Measurements from ENCODE around the gene SYK.
A peak's percentile ranks its signal among the peaks of the same experiment; 100 is the strongest.

SYK gene

GRCh38 chr9:90891308-90892040, 89.9 kb downstream of the SYK start:
- no peak overlapping the region for H3K14ac ChIP-seq (ENCODE audit: low read length in 2 of 2)
- 93% methylated on average over 8 of the region's 8 CpGs for WGBS
- no peak overlapping the region for H2BK5ac ChIP-seq (ENCODE audit: low read depth, low read length, poor library complexity, severe bottlenecking)
- H2AFZ ChIP-seq (ENCODE audit: low read depth, low read length): no peak overlapping the region
- H2BK12ac ChIP-seq (ENCODE audit: low read length in 2 of 2): no peak overlapping the region
- H3K27me3 ChIP-seq (ENCODE audit: control insufficient read depth in 1 of 2, insufficient read depth in 1 of 2, low read length in 2 of 2): peaks cover 0 to 52% of the 10 kb centered on the region in 2 experiments
- no peak overlapping the region for H4K8ac ChIP-seq (ENCODE audit: low read length)
- H4K91ac ChIP-seq (ENCODE audit: low read length): no peak overlapping the region
- no peak overlapping the region for H3K18ac ChIP-seq (ENCODE audit: low read depth in 1 of 2, low read length in 2 of 2)
- H3K4ac ChIP-seq (ENCODE audit: low read depth in 1 of 2, low read length in 2 of 2): no peak overlapping the region
- no peaks in the 10 kb centered on the region for H3K4me1 ChIP-seq (ENCODE audit: control insufficient read depth, insufficient read depth, low read depth, low read length)
- H3K36me3 ChIP-seq (ENCODE audit: control insufficient read depth in 1 of 2, insufficient read depth in 2 of 2, low read depth in 1 of 2, low read length in 2 of 2): peaks cover 0 to 20% of the 10 kb centered on the region in 2 experiments
- no peak overlapping the region for H3K27ac ChIP-seq (ENCODE audit: low read length, poor library complexity, severe bottlenecking)
- no peak overlapping the region for H2BK120ac ChIP-seq (ENCODE audit: low read depth, low read length)
- no peak overlapping the region for H3K4me2 ChIP-seq (ENCODE audit: low read length, poor library complexity, severe bottlenecking)
- H3K9ac ChIP-seq (ENCODE audit: low read length): no peak overlapping the region
- H2AK5ac ChIP-seq (ENCODE audit: low read length, severe bottlenecking): no peak overlapping the region
- H3K4me3 ChIP-seq (ENCODE audit: insufficient read depth in 1 of 2, low read depth in 1 of 2, low read length in 2 of 2): no peak overlapping the region
- DNase-seq: no peak
- no peak overlapping the region for H2BK15ac ChIP-seq (ENCODE audit: low read depth, poor library complexity, severe bottlenecking)
- no peaks in the 10 kb centered on the region for H3K79me1 ChIP-seq (replicated peaks; ENCODE audit: low read length, poor library complexity, severe bottlenecking)
- H3K23ac ChIP-seq (ENCODE audit: low read length in 2 of 2): no peak overlapping the region
- H3K9me3 ChIP-seq (ENCODE audit: control insufficient read depth, low read length): no peaks in the 10 kb centered on the region

- Histone ChIP-seq H3K14ac (ENCODE audit: low read length in 2 of 2) (no peak overlapping the region), H3K27ac (ENCODE audit: low read length, poor library complexity, severe bottlenecking) (no peak overlapping the region), H2BK5ac (ENCODE audit: low read depth, low read length, poor library complexity, severe bottlenecking) (no peak overlapping the region), H2AFZ (ENCODE audit: low read depth, low read length) (no peak overlapping the region), H3K4me2 (ENCODE audit: low read length, poor library complexity, severe bottlenecking) (no peak overlapping the region), H2BK15ac (ENCODE audit: low read depth, poor library complexity, severe bottlenecking) (no peak overlapping the region), H3K23ac (ENCODE audit: low read length in 2 of 2) (no peak overlapping the region), H2AK5ac (ENCODE audit: low read length, severe bottlenecking) (no peak overlapping the region), H3K4me3 (ENCODE audit: insufficient read depth in 1 of 2, low read depth in 1 of 2, low read length in 2 of 2) (no peak overlapping the region), H2BK120ac (ENCODE audit: low read depth, low read length) (no peak overlapping the region), H3K4me1 (ENCODE audit: control insufficient read depth, insufficient read depth, low read depth, low read length) (no peaks in the 10 kb centered on the region), H3K4ac (ENCODE audit: low read depth in 1 of 2, low read length in 2 of 2) (no peak overlapping the region), H3K27me3 (ENCODE audit: control insufficient read depth in 1 of 2, insufficient read depth in 1 of 2, low read length in 2 of 2) (peaks cover 0 to 51% of the 10 kb centered on the region in 2 experiments), H3K36me3 (ENCODE audit: control insufficient read depth in 1 of 2, insufficient read depth in 2 of 2, low read depth in 1 of 2, low read length in 2 of 2) (peaks cover 0 to 20% of the 10 kb centered on the region in 2 experiments), H4K91ac (ENCODE audit: low read length) (no peak overlapping the region), H4K8ac (ENCODE audit: low read length) (no peak overlapping the region), H3K18ac (ENCODE audit: low read depth in 1 of 2, low read length in 2 of 2) (no peak overlapping the region), H3K9me3 (ENCODE audit: control insufficient read depth, low read length) (no peaks in the 10 kb centered on the region), H3K9ac (ENCODE audit: low read length) (no peak overlapping the region), H3K79me1 (replicated peaks; ENCODE audit: low read length, poor library complexity, severe bottlenecking) (no peaks in the 10 kb centered on the region), H2BK12ac (ENCODE audit: low read length in 2 of 2) (no peak overlapping the region)
- DNase-seq: no peak
- WGBS: 41% methylated on average over 6 of the region's 6 CpGs
Measured at GRCh38 chr9:90892918-90893317, 91.3 kb downstream of the SYK start.

- Histone ChIP-seq H2BK15ac (ENCODE audit: low read depth, poor library complexity, severe bottlenecking) (no peak overlapping the region), H3K4me3 (ENCODE audit: insufficient read depth in 1 of 2, low read depth in 1 of 2, low read length in 2 of 2) (no peak overlapping the region), H3K18ac (ENCODE audit: low read depth in 1 of 2, low read length in 2 of 2) (peak overlapping the region in 1 of 2 experiments; percentile 29), H2AFZ (ENCODE audit: low read depth, low read length) (no peak overlapping the region), H3K79me1 (replicated peaks; ENCODE audit: low read length, poor library complexity, severe bottlenecking) (no peaks in the 10 kb centered on the region), H3K4me1 (ENCODE audit: control insufficient read depth, insufficient read depth, low read depth, low read length) (no peaks in the 10 kb centered on the region), H4K8ac (ENCODE audit: low read length) (peak overlapping the region; percentile 45), H3K9ac (ENCODE audit: low read length) (no peak overlapping the region), H2BK12ac (ENCODE audit: low read length in 2 of 2) (no peak overlapping the region), H2BK5ac (ENCODE audit: low read depth, low read length, poor library complexity, severe bottlenecking) (no peak overlapping the region), H3K4me2 (ENCODE audit: low read length, poor library complexity, severe bottlenecking) (no peak overlapping the region), H2AK5ac (ENCODE audit: low read length, severe bottlenecking) (no peak overlapping the region), H3K36me3 (ENCODE audit: control insufficient read depth in 1 of 2, insufficient read depth in 2 of 2, low read depth in 1 of 2, low read length in 2 of 2) (peaks cover 0 to 19% of the 10 kb centered on the region in 2 experiments), H2BK120ac (ENCODE audit: low read depth, low read length) (no peak overlapping the region), H3K9me3 (ENCODE audit: control insufficient read depth, low read length) (no peaks in the 10 kb centered on the region), H3K14ac (ENCODE audit: low read length in 2 of 2) (no peak overlapping the region), H3K27ac (ENCODE audit: low read length, poor library complexity, severe bottlenecking) (no peak overlapping the region), H3K23ac (ENCODE audit: low read length in 2 of 2) (no peak overlapping the region), H3K27me3 (ENCODE audit: control insufficient read depth in 1 of 2, insufficient read depth in 1 of 2, low read length in 2 of 2) (peaks cover 0 to 46% of the 10 kb centered on the region in 2 experiments), H4K91ac (ENCODE audit: low read length) (peak overlapping the region; percentile 9), H3K4ac (ENCODE audit: low read depth in 1 of 2, low read length in 2 of 2) (no peak overlapping the region)
- 94% methylated on average over 4 of the region's 4 CpGs for WGBS
- DNase-seq: no peak
Measured at GRCh38 chr9:90893706-90894105, 92.1 kb downstream of the SYK start.

- Histone ChIP-seq H4K91ac (ENCODE audit: low read length) (no peak overlapping the region), H3K27ac (ENCODE audit: low read length, poor library complexity, severe bottlenecking) (no peak overlapping the region), H3K4me2 (ENCODE audit: low read length, poor library complexity, severe bottlenecking) (no peak overlapping the region), H3K4me3 (ENCODE audit: insufficient read depth in 1 of 2, low read depth in 1 of 2, low read length in 2 of 2) (no peak overlapping the region), H2BK120ac (ENCODE audit: low read depth, low read length) (no peak overlapping the region), H3K9ac (ENCODE audit: low read length) (no peak overlapping the region), H3K36me3 (ENCODE audit: control insufficient read depth in 1 of 2, insufficient read depth in 2 of 2, low read depth in 1 of 2, low read length in 2 of 2) (peaks cover 0 to 13% of the 10 kb centered on the region in 2 experiments), H3K14ac (ENCODE audit: low read length in 2 of 2) (no peak overlapping the region), H3K79me1 (replicated peaks; ENCODE audit: low read length, poor library complexity, severe bottlenecking) (no peaks in the 10 kb centered on the region), H4K8ac (ENCODE audit: low read length) (no peak overlapping the region), H2BK15ac (ENCODE audit: low read depth, poor library complexity, severe bottlenecking) (no peak overlapping the region), H3K27me3 (ENCODE audit: control insufficient read depth in 1 of 2, insufficient read depth in 1 of 2, low read length in 2 of 2) (peaks cover 0 to 34% of the 10 kb centered on the region in 2 experiments), H2AFZ (ENCODE audit: low read depth, low read length) (no peak overlapping the region), H2AK5ac (ENCODE audit: low read length, severe bottlenecking) (no peak overlapping the region), H3K4ac (ENCODE audit: low read depth in 1 of 2, low read length in 2 of 2) (no peak overlapping the region), H3K9me3 (ENCODE audit: control insufficient read depth, low read length) (no peaks in the 10 kb centered on the region), H2BK12ac (ENCODE audit: low read length in 2 of 2) (no peak overlapping the region), H3K23ac (ENCODE audit: low read length in 2 of 2) (no peak overlapping the region), H3K4me1 (ENCODE audit: control insufficient read depth, insufficient read depth, low read depth, low read length) (no peaks in the 10 kb centered on the region), H3K18ac (ENCODE audit: low read depth in 1 of 2, low read length in 2 of 2) (no peak overlapping the region), H2BK5ac (ENCODE audit: low read depth, low read length, poor library complexity, severe bottlenecking) (no peak overlapping the region)
- 87% methylated on average over 14 of the region's 16 CpGs for WGBS
- peak; percentile 23 for DNase-seq
Measured at GRCh38 chr9:90894986-90895687, 93.5 kb downstream of the SYK start.

Measured in mesenchymal stem cell (in vitro differentiated cells and primary cell).